Measurements from ENCODE around the gene STK33. TPM values are rescaled to one million over a fixed set of nuclear protein-coding genes. Genes with fewer than 3 reads are reported as not detected.

The STK33 gene
- total RNA-seq, 1 donor from 2014 or later, result 14.9 TPM

DNA sequence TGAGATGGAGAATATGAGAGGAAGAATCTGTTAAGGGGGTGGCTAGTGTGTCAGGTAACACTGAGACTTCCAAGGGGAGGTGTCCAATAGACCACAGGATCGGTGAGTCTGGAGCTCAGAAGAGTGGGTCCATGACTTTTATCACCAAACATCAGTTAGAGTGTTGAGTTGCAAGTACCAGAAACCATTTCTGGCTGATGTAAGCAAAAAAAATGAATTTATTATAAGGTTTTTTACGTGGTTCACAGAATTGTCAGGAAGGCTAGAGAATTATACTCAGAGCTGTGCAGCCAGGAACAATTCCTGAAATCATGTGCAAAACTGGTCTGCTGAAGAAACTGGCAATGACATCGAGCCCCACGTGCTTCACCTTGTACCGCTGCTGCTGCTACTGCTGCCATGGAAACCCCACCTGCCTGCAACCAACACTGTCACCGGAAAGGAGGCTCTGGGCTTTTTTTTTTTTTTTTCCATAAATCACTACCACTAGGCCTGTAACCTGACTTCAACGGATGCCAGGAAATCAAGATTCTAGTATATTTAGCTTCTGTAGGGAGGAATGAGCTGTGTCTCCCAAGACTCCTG lies 16.6 kb upstream of the STK33 start:
- H3K27me3 ChIP-seq (ENCODE audit: control insufficient read depth, insufficient read depth, low read length), result no peaks in the 10 kb centered on the region
- peak; percentile 56 for DNase-seq (ENCODE audit: low read depth)
- TF ChIP-seq, protein P1, sequence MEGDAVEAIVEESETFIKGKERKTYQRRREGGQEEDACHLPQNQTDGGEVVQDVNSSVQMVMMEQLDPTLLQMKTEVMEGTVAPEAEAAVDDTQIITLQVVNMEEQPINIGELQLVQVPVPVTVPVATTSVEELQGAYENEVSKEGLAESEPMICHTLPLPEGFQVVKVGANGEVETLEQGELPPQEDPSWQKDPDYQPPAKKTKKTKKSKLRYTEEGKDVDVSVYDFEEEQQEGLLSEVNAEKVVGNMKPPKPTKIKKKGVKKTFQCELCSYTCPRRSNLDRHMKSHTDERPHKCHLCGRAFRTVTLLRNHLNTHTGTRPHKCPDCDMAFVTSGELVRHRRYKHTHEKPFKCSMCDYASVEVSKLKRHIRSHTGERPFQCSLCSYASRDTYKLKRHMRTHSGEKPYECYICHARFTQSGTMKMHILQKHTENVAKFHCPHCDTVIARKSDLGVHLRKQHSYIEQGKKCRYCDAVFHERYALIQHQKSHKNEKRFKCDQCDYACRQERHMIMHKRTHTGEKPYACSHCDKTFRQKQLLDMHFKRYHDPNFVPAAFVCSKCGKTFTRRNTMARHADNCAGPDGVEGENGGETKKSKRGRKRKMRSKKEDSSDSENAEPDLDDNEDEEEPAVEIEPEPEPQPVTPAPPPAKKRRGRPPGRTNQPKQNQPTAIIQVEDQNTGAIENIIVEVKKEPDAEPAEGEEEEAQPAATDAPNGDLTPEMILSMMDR (IDR thresholded peaks at IDR 0.05; ENCODE audit: insufficient read depth, low read length, poor library complexity, severe bottlenecking), result no peak
- H3K4me3 ChIP-seq (ENCODE audit: low read depth, low read length), result no peak overlapping the region
- no peaks in the 10 kb centered on the region for H3K36me3 ChIP-seq (ENCODE audit: control insufficient read depth, insufficient read depth, low read length)

DNA sequence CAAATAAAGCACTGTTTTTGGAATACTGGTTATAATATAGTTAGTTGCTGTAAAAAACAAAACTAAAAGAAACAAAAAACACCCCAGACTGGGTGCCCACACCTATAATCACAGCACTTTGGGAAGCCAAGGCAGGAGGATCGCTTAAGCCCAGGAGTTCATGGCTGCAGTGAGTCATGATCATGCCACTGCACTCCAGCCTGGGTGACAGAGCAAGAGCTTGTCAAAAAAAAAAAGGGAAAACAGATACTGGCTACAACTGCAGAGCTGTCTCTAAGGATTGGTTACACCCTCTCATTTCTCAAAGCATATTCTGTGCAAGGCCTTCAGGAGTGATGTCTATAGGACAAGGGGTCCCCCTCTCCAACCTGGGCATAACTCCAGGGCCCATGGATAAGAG lies 14.6 kb upstream of the STK33 start:
- Histone ChIP-seq H3K27me3 (ENCODE audit: control insufficient read depth, insufficient read depth, low read length) (no peaks in the 10 kb centered on the region), H3K4me3 (ENCODE audit: low read depth, low read length) (no peak overlapping the region), H3K36me3 (ENCODE audit: control insufficient read depth, insufficient read depth, low read length) (no peaks in the 10 kb centered on the region)
- TF ChIP-seq, protein P1 (IDR thresholded peaks at IDR 0.05; ENCODE audit: insufficient read depth, low read length, poor library complexity, severe bottlenecking), result no peak
- no peak for DNase-seq (ENCODE audit: low read depth)

DNA sequence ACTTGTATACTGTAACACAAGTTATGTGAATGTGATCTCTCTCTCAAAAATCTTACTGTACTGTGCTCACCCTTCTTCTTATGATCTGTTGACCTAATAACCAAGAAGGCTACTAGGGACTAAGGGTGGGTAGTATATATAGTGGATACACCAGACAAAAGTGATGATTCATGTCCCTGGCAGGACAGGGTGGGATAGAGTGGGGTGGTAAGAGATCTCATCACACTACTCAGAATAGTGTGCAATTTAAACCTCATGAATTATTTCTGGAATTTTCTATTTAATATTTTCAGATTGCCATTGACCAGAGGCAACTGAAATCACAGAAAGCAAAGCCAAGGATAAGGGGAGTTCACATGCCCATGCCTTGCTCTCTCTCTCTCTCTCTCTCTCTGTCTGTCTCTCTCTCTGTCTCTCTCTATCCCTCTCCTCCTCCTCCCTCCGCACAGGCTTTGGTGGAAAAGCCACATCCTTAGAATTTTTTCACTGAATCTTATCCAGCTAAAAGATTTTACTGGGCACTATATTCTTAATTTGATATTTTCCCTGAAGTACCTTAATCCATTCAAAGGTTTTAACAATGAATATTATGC lies 12.0 kb upstream of the STK33 start:
- no peak for DNase-seq (ENCODE audit: low read depth)
- Histone ChIP-seq H3K36me3 (ENCODE audit: control insufficient read depth, insufficient read depth, low read length) (no peaks in the 10 kb centered on the region), H3K4me3 (ENCODE audit: low read depth, low read length) (no peak overlapping the region), H3K27me3 (ENCODE audit: control insufficient read depth, insufficient read depth, low read length) (no peaks in the 10 kb centered on the region)
- TF ChIP-seq, protein P1 (IDR thresholded peaks at IDR 0.05; ENCODE audit: insufficient read depth, low read length, poor library complexity, severe bottlenecking), result no peak

DNA sequence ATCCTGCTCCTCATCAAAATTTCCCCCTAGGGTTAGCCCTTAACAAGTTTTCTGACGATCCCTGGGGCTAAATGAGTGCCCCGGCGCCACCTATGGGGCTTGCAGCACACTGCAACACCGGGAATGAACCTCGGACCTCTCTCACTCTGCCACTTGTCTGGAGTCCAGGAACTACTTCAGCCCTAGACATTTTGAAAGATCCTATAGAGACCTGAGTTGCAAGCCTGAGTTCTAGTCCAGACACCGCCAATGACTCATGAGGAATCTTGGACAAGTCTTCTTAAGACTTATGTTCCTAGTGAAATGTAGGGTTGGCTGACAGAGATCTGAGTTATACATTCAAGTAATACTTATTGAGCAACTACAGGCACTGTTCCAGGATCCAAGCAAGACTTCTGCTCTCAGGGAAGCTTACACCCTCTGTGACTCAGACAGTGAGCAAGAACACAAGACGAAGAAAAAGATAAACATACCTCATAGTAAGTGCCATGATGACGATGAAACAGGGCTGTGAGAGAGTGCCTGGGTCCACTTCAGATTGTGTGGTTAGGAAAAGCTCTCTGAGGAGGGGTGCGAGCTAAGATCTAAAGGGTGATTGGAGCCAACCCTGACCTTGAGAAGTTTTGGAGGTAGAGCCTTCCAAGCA lies 10.2 kb upstream of the STK33 start:
- TF ChIP-seq, protein P1 (IDR thresholded peaks at IDR 0.05; ENCODE audit: insufficient read depth, low read length, poor library complexity, severe bottlenecking), result peak; percentile 77
- Histone ChIP-seq H3K36me3 (ENCODE audit: control insufficient read depth, insufficient read depth, low read length) (no peaks in the 10 kb centered on the region), H3K4me3 (ENCODE audit: low read depth, low read length) (no peak overlapping the region), H3K27me3 (ENCODE audit: control insufficient read depth, insufficient read depth, low read length) (no peaks in the 10 kb centered on the region)
- peak; percentile 97 for DNase-seq (ENCODE audit: low read depth)

DNA sequence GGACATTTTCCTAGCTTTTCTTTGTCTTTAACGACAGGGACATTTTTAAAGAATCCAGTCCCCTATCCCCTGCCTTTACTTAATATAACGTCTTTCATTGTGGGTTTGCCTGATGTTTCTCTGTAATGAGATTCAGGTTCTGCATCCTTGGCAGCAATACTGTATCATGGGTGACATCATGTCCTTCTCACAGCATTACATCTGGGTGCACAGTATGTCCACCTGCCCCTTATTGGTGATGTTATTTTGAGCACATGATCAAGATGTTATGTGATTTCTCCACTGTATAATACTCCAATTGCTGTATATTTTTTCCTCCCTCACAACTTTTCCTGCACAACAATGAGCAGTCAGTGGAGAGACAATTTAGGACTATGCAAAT lies 9.7 kb upstream of the STK33 start:
- H3K36me3 ChIP-seq (ENCODE audit: control insufficient read depth, insufficient read depth, low read length), result no peaks in the 10 kb centered on the region
- TF ChIP-seq, protein P1 (IDR thresholded peaks at IDR 0.05; ENCODE audit: insufficient read depth, low read length, poor library complexity, severe bottlenecking), result no peak
- DNase-seq (ENCODE audit: low read depth), result no peak
- no peak overlapping the region for H3K4me3 ChIP-seq (ENCODE audit: low read depth, low read length)
- H3K27me3 ChIP-seq (ENCODE audit: control insufficient read depth, insufficient read depth, low read length), result no peaks in the 10 kb centered on the region
